Endothelial cell of umbilical vein (primary cell): ENCODE data around the gene PKN1. TPM values are rescaled to one million over a fixed set of nuclear protein-coding genes. Genes with fewer than 3 reads are reported as not detected.

Experiments
- BruUV-seq: library from RNA; stranded (reverse); fragments of 400-500 nt; replicated peaks from 2 replicates; lab custom pipeline; 2021; lab: Mats Ljungman, UMichigan
- CTCF ChIA-PET: fragments of 300-600, 350-600 bp; sonication (Branson Sonifier 250); formaldehyde crosslinking; loops from one replicate; lab custom pipeline; 2021; ENCODE audit warnings: antibody characterized with exemption, inconsistent platforms; lab: Charles Lee
- POLR2A ChIA-PET: fragments of 300-600, 350-600 bp; sonication (Branson Sonifier 250); formaldehyde crosslinking; loops from one replicate; lab custom pipeline; 2021; ENCODE audit warnings: antibody characterized with exemption, inconsistent platforms; lab: Charles Lee
- DNase-seq: peaks from one replicate; pipeline ENCODE4 v3.0.0-alpha.2; 2011; ENCODE audit warnings: low read depth, low spot score
- FAIRE-seq: peaks from 2 replicates; lab custom pipeline; 2011; peaks lifted over from hg19 to GRCh38; lab: Jason Lieb, UNC
- H2AFZ ChIP-seq: 2 replicates; pipeline ENCODE4 v1.6.0; 2012; ENCODE audit warnings: low read depth, low read length, control low read depth, inconsistent platforms
- H3K27ac ChIP-seq: 2 replicates; pipeline ENCODE4 v1.5.1; 2011; ENCODE audit warnings: low read depth, mild to moderate bottlenecking, control low read depth, low read length, moderate library complexity; ENCODE audit not compliant: insufficient read depth
- H3K27me3 ChIP-seq, 2 experiments: 2 replicates each; pipeline versions ENCODE4 v1.6.0 to v1.6.1; 2011; ENCODE audit warnings: low read length in 2 of 2, mixed read lengths in 1 of 2; ENCODE audit not compliant: control insufficient read depth in 2 of 2, insufficient read depth in 2 of 2
- H3K36me3 ChIP-seq, 2 experiments: 2 replicates in 1 of 2; 3 replicates in 1 of 2; pipeline ENCODE4 v1.5.1; 2011; ENCODE audit warnings: low read length in 2 of 2, mild to moderate bottlenecking in 1 of 2, moderate library complexity in 1 of 2; ENCODE audit not compliant: control insufficient read depth in 2 of 2, insufficient read depth in 2 of 2; ENCODE audit errors: extremely low read depth in 1 of 2
- H3K4me1 ChIP-seq: 3 replicates; pipeline ENCODE4 v1.5.1; 2011; ENCODE audit warnings: mild to moderate bottlenecking, low read length; ENCODE audit not compliant: control insufficient read depth, insufficient read depth; ENCODE audit errors: extremely low read depth
- H3K4me2 ChIP-seq: 2 replicates; pipeline ENCODE4 v1.6.1; 2011; ENCODE audit warnings: low read length, control low read depth, mixed read lengths; ENCODE audit not compliant: insufficient read depth
- H3K4me3 ChIP-seq, 3 experiments: fragments of 200-600 bp in 1 of 3; sonication (generic), shearing (Covaris generic) in 1 of 3; replicated peaks in 1 of 3; 2 replicates each; pipeline ENCODE4 v1.5.1; 2011 to 2016; ENCODE audit warnings: control low read depth in 3 of 3, low read length in 3 of 3, mild to moderate bottlenecking in 2 of 3, inconsistent platforms in 1 of 3, low read depth in 1 of 3, moderate library complexity in 1 of 3; ENCODE audit not compliant: insufficient read depth in 1 of 3
- H3K79me2 ChIP-seq: 2 replicates; pipeline ENCODE4 v1.6.0; 2012; ENCODE audit warnings: low read length, inconsistent platforms; ENCODE audit not compliant: control insufficient read depth, insufficient read depth
- H3K9ac ChIP-seq: replicated peaks from 2 replicates; pipeline ENCODE3; 2011; ENCODE audit warnings: low read length, control low read depth; ENCODE audit not compliant: insufficient read depth; ENCODE audit errors: extremely low read depth
- H3K9me1 ChIP-seq: replicated peaks from 3 replicates; pipeline ENCODE4 v1.6.0; 2011; ENCODE audit warnings: mild to moderate bottlenecking, low read length; ENCODE audit not compliant: control insufficient read depth, insufficient read depth; ENCODE audit errors: extremely low read depth
- H3K9me3 ChIP-seq: replicated peaks from 2 replicates; pipeline ENCODE4 v1.5.1; 2012; ENCODE audit warnings: low read length, inconsistent platforms; ENCODE audit not compliant: control insufficient read depth, insufficient read depth
- H4K20me1 ChIP-seq: replicated peaks from 2 replicates; pipeline ENCODE3; 2011; ENCODE audit warnings: mild to moderate bottlenecking, low read length; ENCODE audit not compliant: control insufficient read depth, insufficient read depth; ENCODE audit errors: extremely low read depth
- EZH2 ChIP-seq: IDR thresholded peaks from 2 replicates; pipeline ENCODE4 v1.6.1; 2012; ENCODE audit warnings: borderline replicate concordance, low read depth, mild to moderate bottlenecking, moderate library complexity, low read length, inconsistent platforms; ENCODE audit not compliant: severe bottlenecking
- FOS ChIP-seq: IDR thresholded peaks from 2 replicates; pipeline ENCODE4 v1.6.1; 2011; ENCODE audit warnings: mild to moderate bottlenecking, low read length, moderate library complexity, borderline replicate concordance; ENCODE audit not compliant: insufficient read depth
- GATA2 ChIP-seq: IDR thresholded peaks from 2 replicates; pipeline ENCODE4 v1.7.0; 2011; ENCODE audit warnings: low read depth, mild to moderate bottlenecking, moderate library complexity, mixed read lengths, low read length; ENCODE audit not compliant: insufficient read length, insufficient read depth
- JUN ChIP-seq: IDR thresholded peaks from 2 replicates; pipeline ENCODE4 v1.6.1; 2011; ENCODE audit warnings: borderline replicate concordance, low read depth; ENCODE audit not compliant: insufficient read length, insufficient read depth
- MAX ChIP-seq: IDR thresholded peaks from 2 replicates; pipeline ENCODE4 v1.6.1; 2011; ENCODE audit not compliant: insufficient read depth, insufficient read length
- MYC ChIP-seq: IDR thresholded peaks from one replicate; pipeline ENCODE4 v1.6.1; 2011; ENCODE audit warnings: mild to moderate bottlenecking, low read depth, low read length
- POLR2A ChIP-seq: IDR thresholded peaks from 2 replicates; pipeline ENCODE4 v1.6.1; 2012; ENCODE audit warnings: low read depth, mild to moderate bottlenecking, control low read depth, low read length
- POLR2AphosphoS5 ChIP-seq: IDR thresholded peaks from 2 replicates; pipeline ENCODE4 v1.6.1; 2012; ENCODE audit warnings: low read depth, mild to moderate bottlenecking, control low read depth, low read length, moderate library complexity; ENCODE audit not compliant: insufficient read depth
- dilution Hi-C: fragments of 300-500 bp; cut with MboI; formaldehyde crosslinking; loops from one replicate; pipeline ENCODE4 v1.15.0; 2019; ENCODE audit warnings: low sequenced_read_pairs; ENCODE audit not compliant: extremely low pct_ligation_motif_present
- intact Hi-C: fragments of 100-400 bp; cut with micrococcal nuclease; formaldehyde crosslinking; loops from one replicate; pipeline ENCODE4 v1.10.0; 2022
- polyA plus RNA-seq, 4 experiments: library from polyadenylated mRNA; depleted of rRNA in 3 of 4; stranded (reverse) in 3 of 4; unstranded in 1 of 4; fragments of >200 nt; gene quantifications; 2 replicates each; pipeline versions ENCODE4 v1.2.1 to v1.2.3, GENCODE V29; 2011 to 2012; ENCODE audit warnings: missing spikeins in 1 of 4
- total RNA-seq: library from RNA; stranded (reverse); gene quantifications from 2 replicates; pipeline ENCODE4 v1.2.3, GENCODE V29; 2021
- TF ChIP-seq, protein P1 (sequence below), 2 donors: IDR thresholded peaks; 1 replicate in 1 of 2; 2 replicates in 1 of 2; pipeline ENCODE4 v1.5.1; 2011; ENCODE audit warnings: low read length in 2 of 2, mild to moderate bottlenecking in 2 of 2, moderate library complexity in 2 of 2, control low read depth in 1 of 2, inconsistent platforms in 1 of 2, low read depth in 1 of 2; ENCODE audit not compliant: insufficient read depth in 1 of 2; ENCODE audit errors: extremely low read depth in 1 of 2

Gene PKN1
- total and polyA plus RNA-seq, 2 donors (not counting 3 experiments of a cell fraction or from before 2014, with no cell fraction given) = 148 to 302 TPM

- Histone ChIP-seq H2AFZ (no peak overlapping the region), H3K4me1 (peaks cover 23% of the 10 kb centered on the region), H3K79me2 (peaks cover 23% of the 10 kb centered on the region), H3K4me2 (peak overlapping the region; percentile 3), H3K9me1 (no peaks in the 10 kb centered on the region), H3K9ac (no peak overlapping the region), H3K4me3 (peak overlapping the region in 1 of 3 experiments; percentile 68), H3K27me3 (no peaks in the 10 kb centered on the region), H4K20me1 (no peaks in the 10 kb centered on the region), H3K9me3 (no peaks in the 10 kb centered on the region), H3K27ac (no peak overlapping the region), H3K36me3 (peaks cover 3 to 7% of the 10 kb centered on the region in 2 experiments)
- intact Hi-C loops = no loop called here
- TF ChIP-seq MAX (no peak), GATA2 (no peak), JUN (no peak), FOS (no peak), MYC (no peak), POLR2AphosphoS5 (no peak), EZH2 (no peak), POLR2A (no peak)
- TF ChIP-seq, protein P1, sequence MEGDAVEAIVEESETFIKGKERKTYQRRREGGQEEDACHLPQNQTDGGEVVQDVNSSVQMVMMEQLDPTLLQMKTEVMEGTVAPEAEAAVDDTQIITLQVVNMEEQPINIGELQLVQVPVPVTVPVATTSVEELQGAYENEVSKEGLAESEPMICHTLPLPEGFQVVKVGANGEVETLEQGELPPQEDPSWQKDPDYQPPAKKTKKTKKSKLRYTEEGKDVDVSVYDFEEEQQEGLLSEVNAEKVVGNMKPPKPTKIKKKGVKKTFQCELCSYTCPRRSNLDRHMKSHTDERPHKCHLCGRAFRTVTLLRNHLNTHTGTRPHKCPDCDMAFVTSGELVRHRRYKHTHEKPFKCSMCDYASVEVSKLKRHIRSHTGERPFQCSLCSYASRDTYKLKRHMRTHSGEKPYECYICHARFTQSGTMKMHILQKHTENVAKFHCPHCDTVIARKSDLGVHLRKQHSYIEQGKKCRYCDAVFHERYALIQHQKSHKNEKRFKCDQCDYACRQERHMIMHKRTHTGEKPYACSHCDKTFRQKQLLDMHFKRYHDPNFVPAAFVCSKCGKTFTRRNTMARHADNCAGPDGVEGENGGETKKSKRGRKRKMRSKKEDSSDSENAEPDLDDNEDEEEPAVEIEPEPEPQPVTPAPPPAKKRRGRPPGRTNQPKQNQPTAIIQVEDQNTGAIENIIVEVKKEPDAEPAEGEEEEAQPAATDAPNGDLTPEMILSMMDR (IDR thresholded peaks at IDR 0.05; ENCODE audit: extremely low read depth in 1 of 2, insufficient read depth in 1 of 2, low read depth in 1 of 2, low read length in 2 of 2) = no peak
- dilution Hi-C loops = no loop called here
- BruUV-seq = TSS peak; percentile 22
- DNase-seq = no peak
- ChIA-PET POLR2A (no interaction called here), CTCF (no interaction called here)
- FAIRE-seq = no peak
Observed at GRCh38 chr19:14494411-14494810, 61.3 kb downstream of the PKN1 start.
